Right renal pelvis (tissue), 4 donors: Measurements from ENCODE around the gene EFNB2. TPM values are rescaled to one million over a fixed set of nuclear protein-coding genes. Genes with fewer than 3 reads are reported as not detected.

Experiments used
- DNase-seq, 4 donors: peaks; one replicate each; pipeline ENCODE4 v3.0.0-alpha.2; 2013; ENCODE audit warnings: low read depth in 4 of 4, low spot score in 3 of 4, missing footprints in 1 of 4
- polyA plus RNA-seq, 4 donors: library from polyadenylated mRNA; unstranded; fragments of 120-200 nt; gene quantifications; one replicate each; pipeline ENCODE4 v1.2.1, GENCODE V29; 2013; ENCODE audit not compliant: insufficient read length in 4 of 4

Gene EFNB2
- polyA plus RNA-seq, 4 donors, result 140 to 159 (median 147) TPM

- DNase-seq, result no peak
Measured at GRCh38 chr13:106551751-106552150, 16.3 kb upstream of the EFNB2 start.

DNA sequence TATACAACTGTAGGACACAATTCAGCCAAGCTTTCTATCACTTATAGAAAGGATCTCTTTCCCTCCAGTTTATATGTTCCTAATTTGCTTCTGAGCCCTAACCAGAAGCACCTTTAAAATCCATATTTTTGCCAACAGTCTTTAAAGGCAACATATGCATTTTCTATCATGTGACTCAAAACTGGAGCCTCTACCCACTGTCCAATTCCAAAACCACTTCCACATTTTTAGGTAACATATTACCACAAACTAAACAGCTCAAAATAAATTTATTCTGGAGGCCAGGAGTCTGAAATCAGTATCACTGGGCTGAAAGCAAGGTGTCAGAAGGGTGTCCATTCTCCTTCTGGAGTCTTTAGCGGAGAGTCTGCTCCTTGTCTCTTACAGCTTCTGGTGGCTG, 15.9 kb upstream of the EFNB2 start:
- DNase-seq, result no peak

DNA sequence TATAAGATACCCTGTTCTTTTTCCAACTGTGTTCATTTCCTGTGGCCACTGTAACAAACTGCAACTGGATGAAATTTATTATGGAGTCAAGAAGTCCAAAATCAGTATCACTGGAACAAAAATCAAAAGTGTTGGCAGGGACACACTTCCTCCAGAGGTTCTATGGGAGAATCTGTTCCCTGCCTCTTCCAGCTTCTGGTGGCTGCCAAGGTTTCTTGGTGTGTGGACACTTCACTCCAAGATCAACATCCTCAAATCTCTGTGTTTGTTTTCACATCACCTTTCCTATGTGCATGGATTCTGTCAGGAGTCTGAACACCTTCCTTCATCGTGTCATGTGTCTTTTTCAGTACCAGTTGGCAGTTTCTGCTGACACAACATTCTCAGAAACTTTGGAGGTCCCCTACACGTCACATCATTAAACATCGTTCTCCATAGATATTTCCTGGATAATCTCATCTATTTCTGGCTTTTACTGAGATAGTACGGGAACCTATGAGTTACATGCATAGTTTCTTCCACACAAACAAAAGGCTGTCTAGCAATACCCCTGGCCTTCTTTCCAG, 15.2 kb upstream of the EFNB2 start:
- no peak for DNase-seq

GRCh38 chr13:106548064-106548696, 12.7 kb upstream of the EFNB2 start:
- DNase-seq, result no peak

GRCh38 chr13:106541826-106542225, 6.4 kb upstream of the EFNB2 start:
- no peak for DNase-seq

- DNase-seq, result no peak
Measured at GRCh38 chr13:106540613-106541012, 5.2 kb upstream of the EFNB2 start.

GRCh38 chr13:106537521-106537920, 2.1 kb upstream of the EFNB2 start:
- DNase-seq, result no peak

DNA sequence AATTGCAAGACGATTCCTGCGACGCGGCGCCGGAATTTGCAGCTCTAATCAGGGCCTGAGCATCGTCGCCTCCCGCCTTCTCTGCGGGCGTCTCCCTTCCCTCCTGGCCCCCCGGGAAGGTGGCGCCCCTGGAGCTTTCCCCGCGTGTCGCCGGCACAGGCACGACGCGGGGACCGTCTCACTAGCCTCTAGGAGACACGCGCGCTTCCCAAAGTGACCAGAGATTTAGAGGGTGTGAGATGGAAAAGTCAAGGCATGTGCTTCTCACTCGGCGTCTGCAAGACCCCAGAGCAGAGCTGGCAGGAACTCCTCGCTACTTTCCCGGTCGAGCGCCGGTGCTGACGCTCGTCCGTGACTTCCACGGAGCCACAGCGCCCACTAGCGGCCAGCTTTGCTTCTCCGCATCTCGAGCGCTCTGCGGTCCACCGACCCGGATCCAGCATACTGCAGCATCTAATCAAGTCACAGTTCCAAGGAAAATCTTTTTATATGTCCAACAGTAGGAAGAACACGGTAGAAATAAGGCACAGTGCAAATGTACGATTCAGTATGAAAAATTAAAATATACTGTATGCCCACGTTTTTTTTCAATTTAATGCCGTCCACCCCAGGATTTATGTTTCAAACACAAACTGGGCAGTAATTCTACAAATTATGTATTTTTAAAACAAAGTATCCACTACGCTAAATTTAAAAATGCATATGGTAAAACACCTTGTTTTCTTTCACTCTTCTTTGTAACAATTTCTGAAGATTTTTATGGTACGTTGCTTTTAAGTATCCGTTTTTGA, 977 bp upstream of the EFNB2 start:
- peak; percentile 90 to 94 (median 90) for DNase-seq

DNA sequence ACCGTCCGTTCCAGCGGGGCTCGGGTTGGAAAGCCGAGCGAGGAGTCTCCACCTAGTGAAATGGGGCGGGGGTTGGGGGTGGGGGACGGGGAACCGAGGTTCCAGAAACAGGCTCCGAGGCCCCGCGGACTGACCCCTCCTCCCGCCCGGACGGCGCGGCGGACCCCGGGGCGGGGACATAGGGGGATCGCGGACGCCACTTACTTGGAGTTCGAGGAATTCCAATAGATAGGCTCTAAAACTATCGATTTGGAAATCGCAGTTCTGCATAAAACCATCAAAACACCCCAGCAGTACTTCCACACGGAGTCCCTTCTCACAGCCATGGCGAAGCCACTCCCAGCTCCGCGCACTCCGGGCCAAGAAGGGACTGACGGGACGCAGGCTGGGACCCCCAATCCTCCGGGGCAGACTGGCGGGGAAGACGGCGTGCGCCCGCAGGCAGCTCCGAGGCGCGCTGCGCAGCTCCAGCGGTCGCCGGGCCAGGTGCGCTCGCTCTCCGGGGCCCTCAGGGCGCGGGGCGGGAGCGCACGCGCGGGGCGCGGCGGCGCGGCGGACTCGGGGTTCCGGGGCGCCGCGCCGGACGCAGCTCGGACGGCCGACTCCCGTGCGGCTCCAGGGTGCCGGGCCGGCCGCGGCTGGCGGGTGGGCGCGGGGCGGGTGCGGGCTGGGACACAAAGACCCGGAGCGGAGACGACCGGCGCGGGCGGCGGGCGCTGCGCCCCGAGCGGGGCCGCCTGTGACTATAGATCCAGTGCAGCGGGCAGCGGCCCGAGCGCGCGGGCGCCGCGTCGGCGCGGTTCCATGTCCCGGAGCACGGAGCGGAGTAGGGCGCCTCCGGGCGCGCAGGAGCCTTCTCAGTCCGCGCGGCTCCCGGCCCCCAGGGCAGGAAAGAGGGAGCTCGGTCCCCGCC, 567 bp downstream of the EFNB2 start:
- DNase-seq, result no peak

GRCh38 chr13:106533943-106534638, 1.4 kb downstream of the EFNB2 start:
- DNase-seq, result no peak

GRCh38 chr13:106533101-106533942, 2.1 kb downstream of the EFNB2 start:
- DNase-seq, result no peak

GRCh38 chr13:106532111-106532929, 3.1 kb downstream of the EFNB2 start:
- no peak for DNase-seq

- no peak for DNase-seq
Measured at GRCh38 chr13:106530980-106531481, 4.4 kb downstream of the EFNB2 start.

DNA sequence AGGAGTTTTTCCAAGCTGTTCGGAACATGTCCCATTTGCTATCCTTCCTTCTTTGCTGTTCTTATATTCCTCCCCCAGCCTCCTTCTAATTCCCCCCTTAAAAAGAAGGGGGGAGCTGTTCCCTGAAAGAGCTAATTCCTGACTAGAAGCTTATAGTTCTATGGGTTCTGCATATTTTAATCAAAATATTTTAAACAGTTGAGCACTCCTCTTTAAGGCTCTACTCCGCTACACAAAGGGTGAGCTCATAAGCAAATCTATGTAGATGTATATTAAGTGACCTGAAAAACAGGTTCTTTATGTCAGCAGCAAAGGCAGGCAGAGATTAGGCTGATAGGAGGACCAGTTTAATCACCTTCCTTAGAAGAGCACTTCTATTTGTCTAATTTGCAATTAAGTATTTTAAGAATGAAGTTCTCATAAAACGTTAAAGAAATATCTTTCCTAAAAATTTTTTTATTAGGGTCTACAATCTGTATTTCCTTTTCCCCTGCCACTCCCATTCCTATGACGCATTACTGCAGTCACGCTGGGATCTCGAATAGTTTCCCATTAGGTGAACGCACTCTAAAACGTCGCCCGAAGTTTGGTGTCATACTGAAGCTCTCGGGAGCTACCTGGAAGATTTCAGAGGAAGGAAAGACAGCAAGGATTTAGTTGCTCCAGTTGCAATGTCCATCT, 5.2 kb downstream of the EFNB2 start:
- DNase-seq, result no peak

DNA sequence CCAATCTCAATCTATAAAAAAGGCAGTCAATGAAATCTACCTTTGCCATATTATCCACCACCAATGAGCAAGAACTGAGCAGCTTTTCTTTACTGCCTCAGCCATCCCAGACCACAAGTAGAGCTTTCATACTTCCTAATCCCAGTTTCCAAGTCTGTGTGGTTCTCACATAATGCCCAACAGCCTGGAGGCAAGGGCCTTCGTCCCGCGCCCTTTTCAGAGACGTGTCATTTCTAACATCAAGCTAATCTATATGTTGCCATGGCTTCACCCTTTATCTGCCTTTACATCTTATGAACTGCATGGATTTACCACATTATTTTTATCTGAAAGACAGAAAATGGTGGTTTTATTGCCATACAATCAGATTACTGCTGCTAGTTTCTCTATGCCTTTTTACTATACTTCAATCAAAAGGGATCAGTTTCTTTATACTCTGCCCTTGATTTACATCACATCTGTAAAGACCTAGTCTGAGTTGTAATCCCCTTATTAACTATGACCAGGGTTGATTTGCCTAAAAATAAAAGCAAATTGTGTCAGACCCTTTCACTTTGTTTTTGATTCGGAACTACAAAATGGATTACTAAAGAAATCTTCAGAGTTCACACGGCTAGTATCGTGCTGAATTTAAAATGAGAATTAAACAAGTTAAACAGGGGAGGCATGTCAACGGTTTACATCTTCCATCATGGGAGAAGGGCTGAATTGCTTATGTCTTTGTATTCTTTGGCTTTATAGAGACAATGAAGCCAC, 5.9 kb downstream of the EFNB2 start:
- DNase-seq, result no peak

- DNase-seq, result no peak
Measured at GRCh38 chr13:106528718-106529414, 6.6 kb downstream of the EFNB2 start.
